H9 (cell line): ENCODE data around the gene CPLANE1. TPM values are rescaled to one million over a fixed set of nuclear protein-coding genes. Genes with fewer than 3 reads are reported as not detected.

Source experiments
- DNase-seq: peaks from one replicate; pipeline ENCODE4 v3.0.0-alpha.2; 2017
- H2AFZ ChIP-seq: one replicate; pipeline ENCODE4 v1.6.1; 2013; ENCODE audit warnings: mild to moderate bottlenecking, low read length, control low read depth, moderate library complexity
- H2AK5ac ChIP-seq: 2 replicates; pipeline ENCODE4 v1.6.1; 2013; ENCODE audit warnings: low read length, control low read depth, mixed read lengths; ENCODE audit not compliant: insufficient read length
- H2BK120ac ChIP-seq: one replicate; pipeline ENCODE4 v1.6.1; 2013; ENCODE audit warnings: low read depth, mild to moderate bottlenecking, low read length, control low read depth, inconsistent platforms; ENCODE audit not compliant: poor library complexity, severe bottlenecking
- H2BK12ac ChIP-seq: 2 replicates; pipeline ENCODE4 v1.6.1; 2013; ENCODE audit warnings: low read length, control low read depth, mixed read lengths, low read depth; ENCODE audit not compliant: insufficient read length
- H2BK15ac ChIP-seq: 2 replicates; pipeline ENCODE4 v1.6.1; 2013; ENCODE audit warnings: low read depth, low read length, control low read depth
- H2BK20ac ChIP-seq: one replicate; pipeline ENCODE4 v1.6.1; 2013; ENCODE audit warnings: low read depth, mild to moderate bottlenecking, low read length, control low read depth, inconsistent platforms; ENCODE audit not compliant: poor library complexity, severe bottlenecking
- H2BK5ac ChIP-seq: 2 replicates; pipeline ENCODE4 v1.6.1; 2013; ENCODE audit warnings: low read length, control low read depth, mixed read lengths; ENCODE audit not compliant: insufficient read length
- H3K14ac ChIP-seq: 2 replicates; pipeline ENCODE4 v1.6.1; 2013; ENCODE audit warnings: low read length, control low read depth; ENCODE audit not compliant: insufficient read depth
- H3K18ac ChIP-seq: 2 replicates; pipeline ENCODE4 v1.6.1; 2013; ENCODE audit warnings: low read depth, mild to moderate bottlenecking, mixed read lengths, low read length, control low read depth; ENCODE audit not compliant: insufficient read length
- H3K23ac ChIP-seq: 2 replicates; pipeline ENCODE4 v1.6.1; 2013; ENCODE audit warnings: low read length, control low read depth, mixed read lengths, low read depth; ENCODE audit not compliant: insufficient read length
- H3K23me2 ChIP-seq: 2 replicates; pipeline ENCODE4 v1.6.1; 2013; ENCODE audit warnings: low read depth, mild to moderate bottlenecking, mixed read lengths, low read length, control low read depth; ENCODE audit not compliant: insufficient read length, poor library complexity, severe bottlenecking
- H3K27ac ChIP-seq: 2 replicates; pipeline ENCODE4 v1.5.1; 2013; ENCODE audit warnings: low read length, control low read depth, mixed read lengths, low read depth; ENCODE audit not compliant: insufficient read length
- H3K27me3 ChIP-seq: 2 replicates; pipeline ENCODE4 v1.6.1; 2013; ENCODE audit warnings: low read length, control low read depth, inconsistent platforms; ENCODE audit not compliant: insufficient read depth
- H3K4ac ChIP-seq: 2 replicates; pipeline ENCODE4 v1.6.1; 2013; ENCODE audit warnings: low read depth, mild to moderate bottlenecking, control low read depth, inconsistent platforms, low read length, moderate library complexity
- H3K4me1 ChIP-seq: 2 replicates; pipeline ENCODE4 v1.6.1; 2013; ENCODE audit warnings: low read length, control low read depth, inconsistent platforms; ENCODE audit not compliant: insufficient read depth
- H3K4me2 ChIP-seq: 2 replicates; pipeline ENCODE4 v1.6.1; 2013; ENCODE audit warnings: low read length, control low read depth, mixed read lengths; ENCODE audit not compliant: insufficient read length, insufficient read depth
- H3K56ac ChIP-seq: 2 replicates; pipeline ENCODE4 v1.6.1; 2013; ENCODE audit warnings: low read depth, mild to moderate bottlenecking, mixed read lengths, low read length, control low read depth; ENCODE audit not compliant: insufficient read length
- H3K79me1 ChIP-seq: 2 replicates; pipeline ENCODE4 v1.6.1; 2013; ENCODE audit warnings: low read depth, mild to moderate bottlenecking, moderate library complexity, low read length, control low read depth, inconsistent platforms; ENCODE audit not compliant: insufficient read depth, poor library complexity, severe bottlenecking
- H3K79me2 ChIP-seq: 2 replicates; pipeline ENCODE4 v1.6.1; 2013; ENCODE audit warnings: low read length, control low read depth, inconsistent platforms; ENCODE audit not compliant: insufficient read depth
- H3K9ac ChIP-seq: 2 replicates; pipeline ENCODE4 v1.6.1; 2013; ENCODE audit warnings: low read length, control low read depth, mixed read lengths; ENCODE audit not compliant: insufficient read length; ENCODE audit errors: extremely low read depth
- H3K9me3 ChIP-seq: one replicate; pipeline ENCODE4 v1.6.1; 2013; ENCODE audit warnings: low read depth, low read length, inconsistent platforms; ENCODE audit not compliant: control insufficient read depth
- H3T11ph ChIP-seq: one replicate; pipeline ENCODE4 v1.6.1; 2013; ENCODE audit warnings: mild to moderate bottlenecking, low read length, control low read depth, inconsistent platforms
- H4K20me1 ChIP-seq: one replicate; pipeline ENCODE4 v1.6.1; 2013; ENCODE audit not compliant: control insufficient read depth, insufficient read length, insufficient read depth
- H4K5ac ChIP-seq: 2 replicates; pipeline ENCODE4 v1.6.1; 2013; ENCODE audit warnings: low read depth, mild to moderate bottlenecking, mixed read lengths, low read length, control low read depth; ENCODE audit not compliant: insufficient read length
- H4K8ac ChIP-seq: replicated peaks from 2 replicates; pipeline ENCODE4 v1.6.1; 2013; ENCODE audit warnings: low read length, control low read depth, mixed read lengths, low read depth; ENCODE audit not compliant: insufficient read length
- H4K91ac ChIP-seq: 2 replicates; pipeline ENCODE4 v1.6.1; 2013; ENCODE audit warnings: low read depth, mild to moderate bottlenecking, moderate library complexity, mixed read lengths, low read length, control low read depth; ENCODE audit not compliant: insufficient read length
- H3K27ac Mint-ChIP-seq, 3 experiments: 2 replicates in 2 of 3; 3 replicates in 1 of 3; pipeline ENCODE4 v1.8.0; 2020 to 2021; ENCODE audit warnings: mixed read lengths in 3 of 3, mild to moderate bottlenecking in 1 of 3, moderate library complexity in 1 of 3
- H3K27me3 Mint-ChIP-seq: 2 replicates; pipeline ENCODE4 v1.8.0; 2021; ENCODE audit warnings: low read depth, mild to moderate bottlenecking, moderate library complexity, mixed read lengths
- H3K36me3 Mint-ChIP-seq, 3 experiments: 2 replicates in 2 of 3; 3 replicates in 1 of 3; pipeline ENCODE4 v1.8.0; 2020 to 2021; ENCODE audit warnings: low read depth in 3 of 3, mixed read lengths in 3 of 3; ENCODE audit not compliant: insufficient read depth in 1 of 3
- H3K4me1 Mint-ChIP-seq, 2 experiments: 2 replicates each; pipeline ENCODE4 v1.8.0; 2020; ENCODE audit warnings: mixed read lengths in 2 of 2
- H3K4me3 Mint-ChIP-seq, 2 experiments: 2 replicates in 1 of 2; 3 replicates in 1 of 2; pipeline ENCODE4 v1.8.0; 2020 to 2021; ENCODE audit warnings: mild to moderate bottlenecking in 2 of 2, mixed read lengths in 2 of 2, moderate library complexity in 1 of 2
- H3K9me3 Mint-ChIP-seq, 2 experiments: 2 replicates in 1 of 2; 3 replicates in 1 of 2; pipeline ENCODE4 v1.8.0; 2020; ENCODE audit warnings: mild to moderate bottlenecking in 2 of 2, mixed read lengths in 2 of 2, moderate library complexity in 1 of 2
- WGBS: extraction: QIAGEN DNeasy Blood & Tissue Kit; methylation state at CpG from one replicate; pipeline ENCODE4 v1.1.7; 2013; ENCODE audit warnings: missing lambda C conversion rate, low lambda C conversion rate, mixed read lengths; ENCODE audit not compliant: insufficient read length; ENCODE audit errors: extremely low coverage; 5-methylcytosine and 5-hydroxymethylcytosine counted together
- total RNA-seq: library from RNA; stranded (reverse); gene quantifications from 2 replicates; pipeline ENCODE4 v1.2.1, GENCODE V29; 2021
- TF ChIP-seq, protein P1 (sequence below): fragments of 200-600 bp; sonication (generic); conservative IDR thresholded peaks from 3 replicates; pipeline ENCODE4 v1.8.0; 2021; ENCODE audit warnings: antibody characterized with exemption, mild to moderate bottlenecking

CPLANE1 gene
- total RNA-seq, 1 experiment from 2014 or later: 11.6 TPM

DNA sequence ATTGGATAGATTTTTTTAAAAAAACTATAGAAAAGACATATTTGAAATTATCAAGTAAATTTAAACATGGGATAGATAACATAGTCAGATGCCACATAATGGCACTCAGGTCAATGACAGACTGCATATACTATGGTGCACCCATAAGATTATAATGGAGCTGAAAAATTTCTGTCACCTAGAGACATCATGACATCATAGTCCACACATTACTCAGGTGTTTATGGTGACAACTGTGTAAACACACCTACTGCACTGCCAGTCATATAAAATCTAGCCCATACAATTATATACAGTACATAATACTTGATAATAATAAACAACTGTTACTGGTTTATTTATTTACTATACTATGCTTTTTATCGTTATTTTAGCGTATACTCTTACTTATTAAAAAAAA lies 58.6 kb downstream of the CPLANE1 start:
- no peaks in the 10 kb centered on the region for H4K20me1 ChIP-seq
- no peak overlapping the region for H3K4me2 ChIP-seq
- no peak overlapping the region for H3K27ac ChIP-seq
- no peak overlapping the region for H4K91ac ChIP-seq
- no CpG with 5 or more reads among the region's 2 CpGs for WGBS
- DNase-seq: no peak
- H4K8ac ChIP-seq: no peak overlapping the region
- H3K9me3 ChIP-seq: no peaks in the 10 kb centered on the region
- H3K79me1 ChIP-seq: no peaks in the 10 kb centered on the region
- no peak overlapping the region for H2BK20ac ChIP-seq
- no peak overlapping the region for H2AFZ ChIP-seq
- no peak overlapping the region for H3K23ac ChIP-seq
- no peak overlapping the region for H3K18ac ChIP-seq
- peaks cover 0 to 2% (median 0%) of the 10 kb centered on the region in 3 experiments; a peak in 3 of 7 replicates for H3K36me3 Mint-ChIP-seq
- no peak overlapping the region for H3K27ac Mint-ChIP-seq
- H3K4me3 Mint-ChIP-seq: no peak overlapping the region
- H3K79me2 ChIP-seq: no peaks in the 10 kb centered on the region
- no peaks in the 10 kb centered on the region for H3K27me3 ChIP-seq
- H2BK12ac ChIP-seq: no peak overlapping the region
- no peak overlapping the region for H3K9ac ChIP-seq
- H3K4me1 Mint-ChIP-seq: no peaks in the 10 kb centered on the region
- H3T11ph ChIP-seq: no peak overlapping the region
- no peaks in the 10 kb centered on the region for H3K9me3 Mint-ChIP-seq
- H4K5ac ChIP-seq: no peak overlapping the region
- H2BK5ac ChIP-seq: no peak overlapping the region
- no peak overlapping the region for H3K14ac ChIP-seq
- no peak overlapping the region for H2BK15ac ChIP-seq
- no peak overlapping the region for H3K56ac ChIP-seq
- H2BK120ac ChIP-seq: no peak overlapping the region
- TF ChIP-seq, protein P1, sequence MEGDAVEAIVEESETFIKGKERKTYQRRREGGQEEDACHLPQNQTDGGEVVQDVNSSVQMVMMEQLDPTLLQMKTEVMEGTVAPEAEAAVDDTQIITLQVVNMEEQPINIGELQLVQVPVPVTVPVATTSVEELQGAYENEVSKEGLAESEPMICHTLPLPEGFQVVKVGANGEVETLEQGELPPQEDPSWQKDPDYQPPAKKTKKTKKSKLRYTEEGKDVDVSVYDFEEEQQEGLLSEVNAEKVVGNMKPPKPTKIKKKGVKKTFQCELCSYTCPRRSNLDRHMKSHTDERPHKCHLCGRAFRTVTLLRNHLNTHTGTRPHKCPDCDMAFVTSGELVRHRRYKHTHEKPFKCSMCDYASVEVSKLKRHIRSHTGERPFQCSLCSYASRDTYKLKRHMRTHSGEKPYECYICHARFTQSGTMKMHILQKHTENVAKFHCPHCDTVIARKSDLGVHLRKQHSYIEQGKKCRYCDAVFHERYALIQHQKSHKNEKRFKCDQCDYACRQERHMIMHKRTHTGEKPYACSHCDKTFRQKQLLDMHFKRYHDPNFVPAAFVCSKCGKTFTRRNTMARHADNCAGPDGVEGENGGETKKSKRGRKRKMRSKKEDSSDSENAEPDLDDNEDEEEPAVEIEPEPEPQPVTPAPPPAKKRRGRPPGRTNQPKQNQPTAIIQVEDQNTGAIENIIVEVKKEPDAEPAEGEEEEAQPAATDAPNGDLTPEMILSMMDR: no peak
- no peaks in the 10 kb centered on the region for H3K4me1 ChIP-seq
- no peaks in the 10 kb centered on the region for H3K27me3 Mint-ChIP-seq
- H3K23me2 ChIP-seq: no peaks in the 10 kb centered on the region
- no peak overlapping the region for H3K4ac ChIP-seq
- H2AK5ac ChIP-seq: no peak overlapping the region
